Skin of body (tissue), 3 donors: ENCODE measurements around the gene GNG11. TPM values are rescaled to one million over a fixed set of nuclear protein-coding genes. Genes with fewer than 3 reads are reported as not detected.

ENCODE experiments used
- DNase-seq: peaks from one replicate; lab custom pipeline; 2025; lab: John Stamatoyannopoulos, UW
- small RNA-seq: library from RNA; depleted of rRNA; stranded (forward); fragments of <200 nt; gene quantifications from one replicate; pipeline ENCODE3, GENCODE V24; 2014; ENCODE audit warnings: low replicate concordance
- total RNA-seq: library from RNA; depleted of rRNA; stranded (reverse); fragments of >200 nt; gene quantifications from one replicate; pipeline ENCODE4 v1.2.3, GENCODE V29; 2014

Gene GNG11
- total RNA-seq, 1 donor from 2014 or later, result 19.0 TPM

- no peak for DNase-seq
Observed at GRCh38 chr7:93945756-93946535, 24.4 kb downstream of the GNG11 start.

- DNase-seq, result no peak
Observed at GRCh38 chr7:93948106-93948505, 26.6 kb downstream of the GNG11 start.

GRCh38 chr7:93948873-93949272, 27.3 kb downstream of the GNG11 start:
- DNase-seq, result no peak

- no peak for DNase-seq
Observed at GRCh38 chr7:93949423-93949822, 27.9 kb downstream of the GNG11 start.

- DNase-seq, result no peak
Observed at GRCh38 chr7:93955304-93955703, 33.8 kb downstream of the GNG11 start.

- no peak for DNase-seq
Observed at GRCh38 chr7:93957767-93958166, 36.2 kb downstream of the GNG11 start.

GRCh38 chr7:93958216-93958615, 36.7 kb downstream of the GNG11 start:
- no peak for DNase-seq

GRCh38 chr7:93958651-93959050, 37.1 kb downstream of the GNG11 start:
- DNase-seq, result no peak

GRCh38 chr7:93960986-93961385, 39.5 kb downstream of the GNG11 start:
- no peak for DNase-seq

- no peak for DNase-seq
Observed at GRCh38 chr7:93964262-93964661, 42.7 kb downstream of the GNG11 start.

GRCh38 chr7:93964813-93965212, 43.3 kb downstream of the GNG11 start:
- DNase-seq, result no peak

- DNase-seq, result no peak
Observed at GRCh38 chr7:93968911-93969620, 47.5 kb downstream of the GNG11 start.

GRCh38 chr7:93972029-93972725, 50.6 kb downstream of the GNG11 start:
- DNase-seq, result no peak

- no peak for DNase-seq
Observed at GRCh38 chr7:93973134-93973533, 51.6 kb downstream of the GNG11 start.

GRCh38 chr7:93977211-93977950, 55.8 kb downstream of the GNG11 start:
- DNase-seq, result no peak

Small RNAs within 50 kb of the gene (small RNA-seq; reads per million reads assigned to genes)
- gene AC002076.2, result not detected

Other genes with a start within 250 kb of the GNG11 start
- 0.89 TPM for gene TFPI2, start 31.0 kb upstream of the GNG11 start, total RNA-seq
- gene GNGT1, start 15.2 kb upstream of the GNG11 start, total RNA-seq, result not detected
- 40.5 TPM for gene BET1, start 82.6 kb downstream of the GNG11 start, total RNA-seq